Uterus (tissue), 2 donors: ENCODE data around the gene MED4.

Source experiments
- POLR2A ChIP-seq, 2 donors: fragments of 450-650 bp; IDR thresholded peaks; one replicate each; pipeline ENCODE4 v1.6.1; 2016; ENCODE audit warnings: antibody characterized with exemption in 2 of 2, mild to moderate bottlenecking in 1 of 2, moderate library complexity in 1 of 2
- TF ChIP-seq, protein P1 (sequence below), 4 experiments: fragments of 200-600 bp in 2 of 4; fragments of 450-650 bp in 2 of 4; sonication (generic) in 2 of 4; IDR thresholded peaks; one replicate each; pipeline ENCODE4 v1.5.1; 2016 to 2019; ENCODE audit warnings: antibody characterized with exemption in 4 of 4, mild to moderate bottlenecking in 2 of 4, moderate library complexity in 1 of 4

DNA sequence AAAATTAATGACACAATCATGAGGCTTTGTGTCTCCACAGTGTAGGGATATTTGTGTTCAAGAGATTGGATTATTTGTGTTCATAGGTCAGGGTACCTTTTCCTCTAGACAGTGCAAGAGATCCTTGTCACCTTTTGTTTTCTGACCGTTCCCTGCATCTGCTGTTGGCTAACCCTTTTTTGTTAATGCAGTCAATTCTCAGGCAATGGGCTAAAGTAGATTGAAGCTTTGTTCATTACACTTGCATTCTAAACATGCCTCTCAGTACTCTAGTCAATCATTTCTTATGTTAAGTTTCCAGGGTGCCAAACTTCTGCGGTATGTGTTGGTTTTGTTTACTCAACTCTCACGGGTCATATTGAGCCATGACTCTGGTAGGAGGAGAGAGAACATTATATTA lies 1.8 kb upstream of the MED4 start:
- TF ChIP-seq POLR2A (IDR thresholded peaks at IDR 0.05): no peak
- TF ChIP-seq, protein P1, sequence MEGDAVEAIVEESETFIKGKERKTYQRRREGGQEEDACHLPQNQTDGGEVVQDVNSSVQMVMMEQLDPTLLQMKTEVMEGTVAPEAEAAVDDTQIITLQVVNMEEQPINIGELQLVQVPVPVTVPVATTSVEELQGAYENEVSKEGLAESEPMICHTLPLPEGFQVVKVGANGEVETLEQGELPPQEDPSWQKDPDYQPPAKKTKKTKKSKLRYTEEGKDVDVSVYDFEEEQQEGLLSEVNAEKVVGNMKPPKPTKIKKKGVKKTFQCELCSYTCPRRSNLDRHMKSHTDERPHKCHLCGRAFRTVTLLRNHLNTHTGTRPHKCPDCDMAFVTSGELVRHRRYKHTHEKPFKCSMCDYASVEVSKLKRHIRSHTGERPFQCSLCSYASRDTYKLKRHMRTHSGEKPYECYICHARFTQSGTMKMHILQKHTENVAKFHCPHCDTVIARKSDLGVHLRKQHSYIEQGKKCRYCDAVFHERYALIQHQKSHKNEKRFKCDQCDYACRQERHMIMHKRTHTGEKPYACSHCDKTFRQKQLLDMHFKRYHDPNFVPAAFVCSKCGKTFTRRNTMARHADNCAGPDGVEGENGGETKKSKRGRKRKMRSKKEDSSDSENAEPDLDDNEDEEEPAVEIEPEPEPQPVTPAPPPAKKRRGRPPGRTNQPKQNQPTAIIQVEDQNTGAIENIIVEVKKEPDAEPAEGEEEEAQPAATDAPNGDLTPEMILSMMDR (IDR thresholded peaks at IDR 0.05): no peak
